H9 (cell line): ENCODE measurements around the gene CAMK1G. TPM values are rescaled to one million over a fixed set of nuclear protein-coding genes. Genes with fewer than 3 reads are reported as not detected.

Experiments used
- DNase-seq: peaks from one replicate; pipeline ENCODE4 v3.0.0-alpha.2; 2017
- H2AFZ ChIP-seq: one replicate; pipeline ENCODE4 v1.6.1; 2013; ENCODE audit warnings: mild to moderate bottlenecking, low read length, control low read depth, moderate library complexity
- H2AK5ac ChIP-seq: 2 replicates; pipeline ENCODE4 v1.6.1; 2013; ENCODE audit warnings: low read length, control low read depth, mixed read lengths; ENCODE audit not compliant: insufficient read length
- H2BK120ac ChIP-seq: one replicate; pipeline ENCODE4 v1.6.1; 2013; ENCODE audit warnings: low read depth, mild to moderate bottlenecking, low read length, control low read depth, inconsistent platforms; ENCODE audit not compliant: poor library complexity, severe bottlenecking
- H2BK12ac ChIP-seq: 2 replicates; pipeline ENCODE4 v1.6.1; 2013; ENCODE audit warnings: low read length, control low read depth, mixed read lengths, low read depth; ENCODE audit not compliant: insufficient read length
- H2BK15ac ChIP-seq: 2 replicates; pipeline ENCODE4 v1.6.1; 2013; ENCODE audit warnings: low read depth, low read length, control low read depth
- H2BK20ac ChIP-seq: one replicate; pipeline ENCODE4 v1.6.1; 2013; ENCODE audit warnings: low read depth, mild to moderate bottlenecking, low read length, control low read depth, inconsistent platforms; ENCODE audit not compliant: poor library complexity, severe bottlenecking
- H2BK5ac ChIP-seq: 2 replicates; pipeline ENCODE4 v1.6.1; 2013; ENCODE audit warnings: low read length, control low read depth, mixed read lengths; ENCODE audit not compliant: insufficient read length
- H3K14ac ChIP-seq: 2 replicates; pipeline ENCODE4 v1.6.1; 2013; ENCODE audit warnings: low read length, control low read depth; ENCODE audit not compliant: insufficient read depth
- H3K18ac ChIP-seq: 2 replicates; pipeline ENCODE4 v1.6.1; 2013; ENCODE audit warnings: low read depth, mild to moderate bottlenecking, mixed read lengths, low read length, control low read depth; ENCODE audit not compliant: insufficient read length
- H3K23ac ChIP-seq: 2 replicates; pipeline ENCODE4 v1.6.1; 2013; ENCODE audit warnings: low read length, control low read depth, mixed read lengths, low read depth; ENCODE audit not compliant: insufficient read length
- H3K23me2 ChIP-seq: 2 replicates; pipeline ENCODE4 v1.6.1; 2013; ENCODE audit warnings: low read depth, mild to moderate bottlenecking, mixed read lengths, low read length, control low read depth; ENCODE audit not compliant: insufficient read length, poor library complexity, severe bottlenecking
- H3K27ac ChIP-seq: 2 replicates; pipeline ENCODE4 v1.5.1; 2013; ENCODE audit warnings: low read length, control low read depth, mixed read lengths, low read depth; ENCODE audit not compliant: insufficient read length
- H3K27me3 ChIP-seq: 2 replicates; pipeline ENCODE4 v1.6.1; 2013; ENCODE audit warnings: low read length, control low read depth, inconsistent platforms; ENCODE audit not compliant: insufficient read depth
- H3K4ac ChIP-seq: 2 replicates; pipeline ENCODE4 v1.6.1; 2013; ENCODE audit warnings: low read depth, mild to moderate bottlenecking, control low read depth, inconsistent platforms, low read length, moderate library complexity
- H3K4me1 ChIP-seq: 2 replicates; pipeline ENCODE4 v1.6.1; 2013; ENCODE audit warnings: low read length, control low read depth, inconsistent platforms; ENCODE audit not compliant: insufficient read depth
- H3K4me2 ChIP-seq: 2 replicates; pipeline ENCODE4 v1.6.1; 2013; ENCODE audit warnings: low read length, control low read depth, mixed read lengths; ENCODE audit not compliant: insufficient read length, insufficient read depth
- H3K56ac ChIP-seq: 2 replicates; pipeline ENCODE4 v1.6.1; 2013; ENCODE audit warnings: low read depth, mild to moderate bottlenecking, mixed read lengths, low read length, control low read depth; ENCODE audit not compliant: insufficient read length
- H3K79me1 ChIP-seq: 2 replicates; pipeline ENCODE4 v1.6.1; 2013; ENCODE audit warnings: low read depth, mild to moderate bottlenecking, moderate library complexity, low read length, control low read depth, inconsistent platforms; ENCODE audit not compliant: insufficient read depth, poor library complexity, severe bottlenecking
- H3K79me2 ChIP-seq: 2 replicates; pipeline ENCODE4 v1.6.1; 2013; ENCODE audit warnings: low read length, control low read depth, inconsistent platforms; ENCODE audit not compliant: insufficient read depth
- H3K9ac ChIP-seq: 2 replicates; pipeline ENCODE4 v1.6.1; 2013; ENCODE audit warnings: low read length, control low read depth, mixed read lengths; ENCODE audit not compliant: insufficient read length; ENCODE audit errors: extremely low read depth
- H3K9me3 ChIP-seq: one replicate; pipeline ENCODE4 v1.6.1; 2013; ENCODE audit warnings: low read depth, low read length, inconsistent platforms; ENCODE audit not compliant: control insufficient read depth
- H3T11ph ChIP-seq: one replicate; pipeline ENCODE4 v1.6.1; 2013; ENCODE audit warnings: mild to moderate bottlenecking, low read length, control low read depth, inconsistent platforms
- H4K20me1 ChIP-seq: one replicate; pipeline ENCODE4 v1.6.1; 2013; ENCODE audit not compliant: control insufficient read depth, insufficient read length, insufficient read depth
- H4K5ac ChIP-seq: 2 replicates; pipeline ENCODE4 v1.6.1; 2013; ENCODE audit warnings: low read depth, mild to moderate bottlenecking, mixed read lengths, low read length, control low read depth; ENCODE audit not compliant: insufficient read length
- H4K8ac ChIP-seq: replicated peaks from 2 replicates; pipeline ENCODE4 v1.6.1; 2013; ENCODE audit warnings: low read length, control low read depth, mixed read lengths, low read depth; ENCODE audit not compliant: insufficient read length
- H4K91ac ChIP-seq: 2 replicates; pipeline ENCODE4 v1.6.1; 2013; ENCODE audit warnings: low read depth, mild to moderate bottlenecking, moderate library complexity, mixed read lengths, low read length, control low read depth; ENCODE audit not compliant: insufficient read length
- H3K27ac Mint-ChIP-seq, 3 experiments: 2 replicates in 2 of 3; 3 replicates in 1 of 3; pipeline ENCODE4 v1.8.0; 2020 to 2021; ENCODE audit warnings: mixed read lengths in 3 of 3, mild to moderate bottlenecking in 1 of 3, moderate library complexity in 1 of 3
- H3K27me3 Mint-ChIP-seq: 2 replicates; pipeline ENCODE4 v1.8.0; 2021; ENCODE audit warnings: low read depth, mild to moderate bottlenecking, moderate library complexity, mixed read lengths
- H3K36me3 Mint-ChIP-seq, 3 experiments: 2 replicates in 2 of 3; 3 replicates in 1 of 3; pipeline ENCODE4 v1.8.0; 2020 to 2021; ENCODE audit warnings: low read depth in 3 of 3, mixed read lengths in 3 of 3; ENCODE audit not compliant: insufficient read depth in 1 of 3
- H3K4me1 Mint-ChIP-seq, 2 experiments: 2 replicates each; pipeline ENCODE4 v1.8.0; 2020; ENCODE audit warnings: mixed read lengths in 2 of 2
- H3K4me3 Mint-ChIP-seq, 2 experiments: 2 replicates in 1 of 2; 3 replicates in 1 of 2; pipeline ENCODE4 v1.8.0; 2020 to 2021; ENCODE audit warnings: mild to moderate bottlenecking in 2 of 2, mixed read lengths in 2 of 2, moderate library complexity in 1 of 2
- H3K9me3 Mint-ChIP-seq, 2 experiments: 2 replicates in 1 of 2; 3 replicates in 1 of 2; pipeline ENCODE4 v1.8.0; 2020; ENCODE audit warnings: mild to moderate bottlenecking in 2 of 2, mixed read lengths in 2 of 2, moderate library complexity in 1 of 2
- CTCF ChIP-seq: fragments of 200-600 bp; sonication (generic); conservative IDR thresholded peaks from 3 replicates; pipeline ENCODE4 v1.8.0; 2021; ENCODE audit warnings: antibody characterized with exemption, mild to moderate bottlenecking
- total RNA-seq: library from RNA; stranded (reverse); gene quantifications from 2 replicates; pipeline ENCODE4 v1.2.1, GENCODE V29; 2021

CAMK1G gene
- total RNA-seq, 1 experiment from 2014 or later: 0.28 TPM

DNA sequence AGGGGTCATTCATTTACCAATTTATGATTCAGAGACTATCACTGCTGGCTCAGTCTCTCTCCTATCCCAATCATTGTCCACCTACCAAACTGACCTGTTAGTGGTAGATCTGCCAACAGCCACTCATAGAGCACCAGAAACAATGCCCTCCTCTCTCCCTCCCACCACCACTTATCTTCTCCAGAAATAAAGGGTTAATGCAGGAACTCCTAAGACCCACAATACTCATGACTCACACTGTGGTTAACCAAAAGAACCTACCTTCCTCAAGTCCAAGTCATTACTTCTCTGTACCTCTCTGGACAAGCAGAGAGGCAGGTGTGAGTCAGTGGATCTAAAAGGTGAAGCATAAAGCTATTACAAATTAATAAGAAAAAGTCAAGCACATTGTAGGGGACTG lies 40.9 kb upstream of the CAMK1G start:
- no peak overlapping the region for H2BK120ac ChIP-seq
- no peaks in the 10 kb centered on the region for H3K23me2 ChIP-seq
- Mint-ChIP-seq H3K4me1 (peaks cover 5 to 15% of the 10 kb centered on the region in 2 experiments), H3K9me3 (no peaks in the 10 kb centered on the region; a peak in 1 of 5 replicates), H3K36me3 (no peaks in the 10 kb centered on the region), H3K27me3 (peaks cover 20% of the 10 kb centered on the region), H3K27ac (no peak overlapping the region), H3K4me3 (no peak overlapping the region)
- H2BK12ac ChIP-seq: no peak overlapping the region
- no peak overlapping the region for H4K8ac ChIP-seq
- H3K14ac ChIP-seq: no peak overlapping the region
- no peak overlapping the region for H3K56ac ChIP-seq
- H3K9ac ChIP-seq: no peak overlapping the region
- H3K4me2 ChIP-seq: no peak overlapping the region
- no peak for DNase-seq
- H3K4ac ChIP-seq: no peak overlapping the region
- H4K91ac ChIP-seq: no peak overlapping the region
- H3K23ac ChIP-seq: no peak overlapping the region
- no peak overlapping the region for H3T11ph ChIP-seq
- no peaks in the 10 kb centered on the region for H3K27me3 ChIP-seq
- H3K4me1 ChIP-seq: no peaks in the 10 kb centered on the region; the same call in 1 of the 2 replicates
- TF ChIP-seq CTCF: no peak
- no peak overlapping the region for H3K27ac ChIP-seq
- no peak overlapping the region for H2BK20ac ChIP-seq
- no peak overlapping the region for H2BK15ac ChIP-seq
- H2AFZ ChIP-seq: no peak overlapping the region
- no peaks in the 10 kb centered on the region for H3K79me1 ChIP-seq
- no peak overlapping the region for H2BK5ac ChIP-seq
- no peak overlapping the region for H2AK5ac ChIP-seq
- H4K20me1 ChIP-seq: no peaks in the 10 kb centered on the region
- no peak overlapping the region for H4K5ac ChIP-seq
- H3K18ac ChIP-seq: no peak overlapping the region
- H3K9me3 ChIP-seq: no peaks in the 10 kb centered on the region
- no peaks in the 10 kb centered on the region for H3K79me2 ChIP-seq
